Activated CD8-positive, alpha-beta memory T cell treated with anti-CD3 and anti-CD28 coated beads, Interleukin-2, amount 50 U/mL, for 1 hour (primary cell): ENCODE data around the gene NCKAP5L.

Source experiments
- DNase-seq: peaks from one replicate; pipeline ENCODE4 v3.0.0-alpha.2; 2020; ENCODE audit errors: extremely low read depth

NCKAP5L gene

GRCh38 chr12:49823350-49823749 lies 4.9 kb downstream of the NCKAP5L start:
- DNase-seq, result no peak

- DNase-seq, result no peak
Measured at GRCh38 chr12:49821373-49822287, 6.6 kb downstream of the NCKAP5L start.

GRCh38 chr12:49819786-49820185 lies 8.4 kb downstream of the NCKAP5L start:
- no peak for DNase-seq

- no peak for DNase-seq
Measured at GRCh38 chr12:49818241-49818895, 9.8 kb downstream of the NCKAP5L start.

- no peak for DNase-seq
Measured at GRCh38 chr12:49813131-49813530, 15.1 kb downstream of the NCKAP5L start.

GRCh38 chr12:49811961-49812401 lies 16.2 kb downstream of the NCKAP5L start:
- no peak for DNase-seq

GRCh38 chr12:49811136-49811535 lies 17.1 kb downstream of the NCKAP5L start:
- no peak for DNase-seq

- DNase-seq, result no peak
Measured at GRCh38 chr12:49809906-49810389, 18.3 kb downstream of the NCKAP5L start.

GRCh38 chr12:49809381-49809905 lies 18.8 kb downstream of the NCKAP5L start:
- no peak for DNase-seq

- DNase-seq, result no peak
Measured at GRCh38 chr12:49808686-49809380, 19.4 kb downstream of the NCKAP5L start.

GRCh38 chr12:49807991-49808580 lies 20.1 kb downstream of the NCKAP5L start:
- DNase-seq, result no peak

- no peak for DNase-seq
Measured at GRCh38 chr12:49806877-49807276, 21.3 kb downstream of the NCKAP5L start.

- no peak for DNase-seq
Measured at GRCh38 chr12:49806321-49806813, 21.8 kb downstream of the NCKAP5L start.

- DNase-seq, result no peak
Measured at GRCh38 chr12:49805409-49805808, 22.8 kb downstream of the NCKAP5L start.

GRCh38 chr12:49804821-49805220 lies 23.4 kb downstream of the NCKAP5L start:
- DNase-seq, result no peak

- no peak for DNase-seq
Measured at GRCh38 chr12:49803693-49804450, 24.3 kb downstream of the NCKAP5L start.

- no peak for DNase-seq
Measured at GRCh38 chr12:49801141-49802063, 26.8 kb downstream of the NCKAP5L start.

- DNase-seq, result no peak
Measured at GRCh38 chr12:49800421-49801140, 27.6 kb downstream of the NCKAP5L start.

GRCh38 chr12:49798934-49799333 lies 29.3 kb downstream of the NCKAP5L start:
- DNase-seq, result no peak
